WTC11 (cell line): ENCODE results near the gene SMAD7. TPM values are rescaled to one million over a fixed set of nuclear protein-coding genes. Genes with fewer than 3 reads are reported as not detected.

Experiments
- ATAC-seq: fragments of 200-7000 bp; cut with Tn5 transposase; 2 replicates; pipeline ENCODE4 v1.10.0; 2021; ENCODE audit warnings: mild to moderate bottlenecking, moderate library complexity
- CTCF ChIA-PET: fragments of 300-600 bp; sonication (Branson Sonifier 250); formaldehyde crosslinking; loops from one replicate; lab custom pipeline; 2021; ENCODE audit warnings: antibody characterized with exemption; lab: Charles Lee
- POLR2A ChIA-PET: fragments of 350-600 bp; sonication (Branson Sonifier 250); formaldehyde crosslinking; loops from one replicate; lab custom pipeline; 2021; ENCODE audit warnings: antibody characterized with exemption; lab: Charles Lee
- DNase-seq: peaks from one replicate; pipeline ENCODE4 v3.0.0; 2021; ENCODE audit warnings: low spot score
- H3K27ac Mint-ChIP-seq: 2 replicates; pipeline ENCODE4 v1.8.0; 2021; ENCODE audit warnings: mixed read lengths
- H3K27me3 Mint-ChIP-seq: 2 replicates; pipeline ENCODE4 v1.8.0; 2021; ENCODE audit warnings: low read depth, mild to moderate bottlenecking, moderate library complexity, mixed read lengths
- H3K36me3 Mint-ChIP-seq: 2 replicates; pipeline ENCODE4 v1.8.0; 2021; ENCODE audit warnings: mixed read lengths
- H3K4me1 Mint-ChIP-seq: 2 replicates; pipeline ENCODE4 v1.8.0; 2022; ENCODE audit warnings: mixed read lengths
- H3K4me3 Mint-ChIP-seq: 2 replicates; pipeline ENCODE4 v1.8.0; 2021; ENCODE audit warnings: mild to moderate bottlenecking, moderate library complexity, mixed read lengths
- H3K9me3 Mint-ChIP-seq: 2 replicates; pipeline ENCODE4 v1.8.0; 2021; ENCODE audit warnings: mixed read lengths
- CREM ChIP-seq: sonication (generic); formaldehyde crosslinking; IDR thresholded peaks from 2 replicates; pipeline ENCODE4 v1.8.1; 2022; ENCODE audit warnings: mild to moderate bottlenecking, missing genetic modification reagents, moderate library complexity
- FOXJ3 ChIP-seq: sonication (generic); formaldehyde crosslinking; IDR thresholded peaks from 2 replicates; pipeline ENCODE4 v1.9.0; 2021; ENCODE audit warnings: missing genetic modification reagents, mild to moderate bottlenecking, borderline replicate concordance
- GABPB1 ChIP-seq: sonication (generic); formaldehyde crosslinking; IDR thresholded peaks from 2 replicates; pipeline ENCODE4 v1.8.1; 2023; ENCODE audit warnings: mild to moderate bottlenecking, missing genetic modification reagents
- MXD4 ChIP-seq: fragments of 250-450 bp; sonication (Bioruptor Pico); IDR thresholded peaks from 2 replicates; pipeline ENCODE4 v1.8.0; 2021; ENCODE audit warnings: mild to moderate bottlenecking, moderate library complexity, borderline replicate concordance
- NFATC4 ChIP-seq: fragments of 250-450 bp; sonication (Bioruptor Pico); IDR thresholded peaks from 2 replicates; pipeline ENCODE4 v1.9.0; 2021; ENCODE audit warnings: mild to moderate bottlenecking
- NR2C2 ChIP-seq: sonication (generic); formaldehyde crosslinking; IDR thresholded peaks from 2 replicates; pipeline ENCODE4 v1.8.0; 2022; ENCODE audit warnings: mild to moderate bottlenecking, missing genetic modification reagents
- OVOL2 ChIP-seq: fragments of 250-450 bp; sonication (Bioruptor Pico); IDR thresholded peaks from 2 replicates; pipeline ENCODE4 v1.9.0; 2021; ENCODE audit warnings: mild to moderate bottlenecking, borderline replicate concordance
- TCF7 ChIP-seq: sonication (generic); formaldehyde crosslinking; IDR thresholded peaks from 2 replicates; pipeline ENCODE4 v1.8.0; 2022; ENCODE audit warnings: mild to moderate bottlenecking, low read depth, missing genetic modification reagents, moderate library complexity
- ZNF138 ChIP-seq: sonication (generic); formaldehyde crosslinking; conservative IDR thresholded peaks from 2 replicates; pipeline ENCODE4 v1.8.1; 2022; ENCODE audit warnings: mild to moderate bottlenecking, moderate library complexity, missing genetic modification reagents
- ZNF263 ChIP-seq: sonication (generic); formaldehyde crosslinking; IDR thresholded peaks from 2 replicates; pipeline ENCODE4 v1.8.1; 2022; ENCODE audit warnings: low read depth, mild to moderate bottlenecking, moderate library complexity, missing genetic modification reagents
- total RNA-seq: library from RNA; stranded (reverse); gene quantifications from 3 replicates; pipeline ENCODE4 v1.2.3, GENCODE V29; 2021
- TF ChIP-seq, protein P1 (sequence below): sonication (generic); formaldehyde crosslinking; IDR thresholded peaks from 2 replicates; pipeline ENCODE4 v1.8.1; 2023; ENCODE audit warnings: mild to moderate bottlenecking, missing genetic modification reagents
- TF ChIP-seq, protein P2 (sequence below): fragments of 250-450 bp; sonication (Bioruptor Pico); IDR thresholded peaks from 2 replicates; pipeline ENCODE4 v1.9.0; 2021; ENCODE audit warnings: moderate library complexity, mild to moderate bottlenecking, inconsistent platforms, borderline replicate concordance
- TF ChIP-seq, protein P3 (sequence below): sonication (generic); formaldehyde crosslinking; IDR thresholded peaks from 2 replicates; pipeline ENCODE4 v1.8.1; 2022; ENCODE audit warnings: low read depth, mild to moderate bottlenecking, moderate library complexity, missing genetic modification reagents, borderline replicate concordance
- TF ChIP-seq, protein P4 (sequence below): fragments of 250-450 bp; sonication (Bioruptor Pico); IDR thresholded peaks from 2 replicates; pipeline ENCODE4 v1.9.0; 2021; ENCODE audit warnings: mild to moderate bottlenecking, borderline replicate concordance
- TF ChIP-seq, protein P5 (sequence below): sonication (generic); formaldehyde crosslinking; IDR thresholded peaks from 2 replicates; pipeline ENCODE4 v1.8.1; 2022; ENCODE audit warnings: mild to moderate bottlenecking, moderate library complexity, missing genetic modification reagents

Gene SMAD7
- total RNA-seq, 1 experiment from 2014 or later, result 44.7 TPM

DNA sequence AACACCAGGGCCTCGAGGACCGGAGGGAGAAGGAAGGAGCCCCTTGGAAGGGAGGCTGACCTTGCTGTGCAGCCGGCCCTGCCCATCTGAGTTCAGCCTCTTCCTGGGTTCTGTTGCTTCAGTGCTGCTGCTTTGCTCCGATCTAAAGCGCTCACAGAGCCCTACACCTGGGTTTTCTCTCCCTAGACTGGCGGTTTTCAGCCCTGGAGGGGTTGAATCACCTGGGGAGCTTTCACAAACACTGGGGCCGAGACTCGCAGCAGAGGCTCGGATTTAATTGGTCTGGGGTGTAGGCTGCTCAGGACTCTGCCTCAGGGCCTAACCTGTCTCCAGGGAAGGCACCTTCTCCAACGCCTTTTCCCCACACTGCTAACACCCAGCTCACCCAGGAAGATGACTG is 40.9 kb upstream of the SMAD7 start (continued):
- no peak for TF ChIP-seq NR2C2 (CRISPR knock-in tag)

DNA sequence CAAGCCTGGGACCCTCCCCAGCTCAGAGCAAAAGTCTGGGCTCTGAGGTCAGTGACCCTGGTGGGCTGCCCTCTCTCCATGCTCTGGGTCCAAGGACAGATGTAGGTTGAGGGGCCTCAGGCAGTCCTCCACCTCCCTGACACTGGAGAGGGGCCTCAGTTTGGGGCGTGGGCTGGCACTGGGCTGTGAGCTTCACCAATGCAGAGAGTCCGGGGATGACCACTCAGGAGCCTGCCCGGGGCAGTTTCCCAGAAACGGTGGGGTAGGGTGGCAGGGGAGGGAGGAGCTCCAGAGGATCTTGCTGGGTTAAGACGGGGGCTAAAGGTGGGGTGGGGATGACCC is 40.5 kb upstream of the SMAD7 start:
- CTCF ChIA-PET, result interaction anchor here (1.1 to 1.2 kb wide), 2 partner anchors 8 to 51 kb away, joined by 3 to 4 read pairs; no protein-coding TSS in a partner anchor
- Mint-ChIP-seq H3K9me3 (no peaks in the 10 kb centered on the region), H3K27me3 (peaks cover 3% of the 10 kb centered on the region), H3K36me3 (no peaks in the 10 kb centered on the region), H3K27ac (no peak overlapping the region), H3K4me3 (no peak overlapping the region), H3K4me1 (peaks cover 25% of the 10 kb centered on the region)
- DNase-seq, result no peak
- no peak for ATAC-seq
- POLR2A ChIA-PET, result no interaction called here
- TF ChIP-seq MXD4 (no peak), OVOL2 (no peak)
- TF ChIP-seq, protein P1, sequence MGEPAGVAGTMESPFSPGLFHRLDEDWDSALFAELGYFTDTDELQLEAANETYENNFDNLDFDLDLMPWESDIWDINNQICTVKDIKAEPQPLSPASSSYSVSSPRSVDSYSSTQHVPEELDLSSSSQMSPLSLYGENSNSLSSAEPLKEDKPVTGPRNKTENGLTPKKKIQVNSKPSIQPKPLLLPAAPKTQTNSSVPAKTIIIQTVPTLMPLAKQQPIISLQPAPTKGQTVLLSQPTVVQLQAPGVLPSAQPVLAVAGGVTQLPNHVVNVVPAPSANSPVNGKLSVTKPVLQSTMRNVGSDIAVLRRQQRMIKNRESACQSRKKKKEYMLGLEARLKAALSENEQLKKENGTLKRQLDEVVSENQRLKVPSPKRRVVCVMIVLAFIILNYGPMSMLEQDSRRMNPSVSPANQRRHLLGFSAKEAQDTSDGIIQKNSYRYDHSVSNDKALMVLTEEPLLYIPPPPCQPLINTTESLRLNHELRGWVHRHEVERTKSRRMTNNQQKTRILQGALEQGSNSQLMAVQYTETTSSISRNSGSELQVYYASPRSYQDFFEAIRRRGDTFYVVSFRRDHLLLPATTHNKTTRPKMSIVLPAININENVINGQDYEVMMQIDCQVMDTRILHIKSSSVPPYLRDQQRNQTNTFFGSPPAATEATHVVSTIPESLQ (CRISPR knock-in tag), result no peak
- TF ChIP-seq, protein P2, sequence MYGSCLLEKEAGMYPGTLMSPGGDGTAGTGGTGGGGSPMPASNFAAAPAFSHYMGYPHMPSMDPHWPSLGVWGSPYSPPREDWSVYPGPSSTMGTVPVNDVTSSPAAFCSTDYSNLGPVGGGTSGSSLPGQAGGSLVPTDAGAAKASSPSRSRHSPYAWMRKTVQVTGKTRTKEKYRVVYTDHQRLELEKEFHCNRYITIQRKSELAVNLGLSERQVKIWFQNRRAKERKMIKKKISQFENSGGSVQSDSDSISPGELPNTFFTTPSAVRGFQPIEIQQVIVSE (CRISPR knock-in tag), result no peak

DNA sequence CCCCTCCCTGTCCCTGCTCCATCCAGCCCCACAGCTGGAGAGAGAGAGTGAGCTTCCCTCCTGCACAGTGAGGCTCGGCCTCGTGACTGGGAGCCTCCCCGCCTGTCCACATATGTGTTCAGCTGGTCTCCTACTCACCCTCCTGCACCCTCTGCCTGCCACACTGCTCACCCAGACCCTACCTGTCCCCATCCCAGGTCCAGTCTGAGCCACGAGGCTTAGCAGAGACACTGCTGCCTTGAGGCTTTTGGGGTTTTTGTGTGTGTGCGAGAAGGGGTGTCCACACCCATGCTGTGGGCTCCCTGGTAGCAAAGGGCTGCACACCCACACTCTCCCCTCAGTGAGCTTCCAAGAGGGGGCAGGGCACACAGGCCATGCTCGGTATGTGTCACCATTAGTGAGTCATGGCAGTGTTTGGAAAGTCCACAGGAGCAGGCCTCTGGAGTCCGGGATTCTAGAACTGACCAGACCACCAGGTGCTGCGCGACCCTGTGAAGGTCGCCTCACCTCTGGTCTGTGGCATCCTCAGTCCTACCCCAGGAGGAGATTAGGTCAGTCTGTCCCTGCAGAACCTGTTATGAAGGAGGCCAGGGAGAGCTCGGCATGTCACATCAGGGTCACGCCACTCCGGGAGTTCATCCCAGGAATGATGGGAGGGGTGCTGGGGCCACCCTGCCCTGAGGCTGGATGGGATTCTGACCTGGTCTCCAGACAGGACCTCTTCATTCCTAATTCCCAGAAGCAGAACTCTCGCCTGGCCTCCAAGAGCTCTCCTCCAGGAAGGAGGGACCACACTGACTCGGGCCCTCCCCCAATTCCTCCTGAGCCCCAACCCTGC is 39.9 kb upstream of the SMAD7 start:
- DNase-seq (no peak), ATAC-seq (no peak; the same call in 1 of the 2 replicates)
- Mint-ChIP-seq H3K27ac (no peak overlapping the region), H3K4me3 (no peak overlapping the region), H3K9me3 (no peaks in the 10 kb centered on the region)
- POLR2A ChIA-PET, result no interaction called here
- TF ChIP-seq GABPB1, result peak; percentile 27; the same call in 1 of the 2 replicates
- TF ChIP-seq, protein P3, sequence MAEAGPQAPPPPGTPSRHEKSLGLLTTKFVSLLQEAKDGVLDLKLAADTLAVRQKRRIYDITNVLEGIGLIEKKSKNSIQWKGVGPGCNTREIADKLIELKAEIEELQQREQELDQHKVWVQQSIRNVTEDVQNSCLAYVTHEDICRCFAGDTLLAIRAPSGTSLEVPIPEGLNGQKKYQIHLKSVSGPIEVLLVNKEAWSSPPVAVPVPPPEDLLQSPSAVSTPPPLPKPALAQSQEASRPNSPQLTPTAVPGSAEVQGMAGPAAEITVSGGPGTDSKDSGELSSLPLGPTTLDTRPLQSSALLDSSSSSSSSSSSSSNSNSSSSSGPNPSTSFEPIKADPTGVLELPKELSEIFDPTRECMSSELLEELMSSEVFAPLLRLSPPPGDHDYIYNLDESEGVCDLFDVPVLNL (CRISPR knock-in tag), result no peak
- TF ChIP-seq, all 79 proteins: peak for 1
- H3K36me3 Mint-ChIP-seq, result no peaks in the 10 kb centered on the region
- H3K4me1 Mint-ChIP-seq, result peaks cover 25% of the 10 kb centered on the region
- H3K27me3 Mint-ChIP-seq, result peaks cover 3% of the 10 kb centered on the region
- CTCF ChIA-PET, result interaction anchor here (0.6 to 1.2 kb wide), 3 partner anchors 7 to 73 kb away, joined by 3 to 4 read pairs (median 4); no protein-coding TSS in a partner anchor

DNA sequence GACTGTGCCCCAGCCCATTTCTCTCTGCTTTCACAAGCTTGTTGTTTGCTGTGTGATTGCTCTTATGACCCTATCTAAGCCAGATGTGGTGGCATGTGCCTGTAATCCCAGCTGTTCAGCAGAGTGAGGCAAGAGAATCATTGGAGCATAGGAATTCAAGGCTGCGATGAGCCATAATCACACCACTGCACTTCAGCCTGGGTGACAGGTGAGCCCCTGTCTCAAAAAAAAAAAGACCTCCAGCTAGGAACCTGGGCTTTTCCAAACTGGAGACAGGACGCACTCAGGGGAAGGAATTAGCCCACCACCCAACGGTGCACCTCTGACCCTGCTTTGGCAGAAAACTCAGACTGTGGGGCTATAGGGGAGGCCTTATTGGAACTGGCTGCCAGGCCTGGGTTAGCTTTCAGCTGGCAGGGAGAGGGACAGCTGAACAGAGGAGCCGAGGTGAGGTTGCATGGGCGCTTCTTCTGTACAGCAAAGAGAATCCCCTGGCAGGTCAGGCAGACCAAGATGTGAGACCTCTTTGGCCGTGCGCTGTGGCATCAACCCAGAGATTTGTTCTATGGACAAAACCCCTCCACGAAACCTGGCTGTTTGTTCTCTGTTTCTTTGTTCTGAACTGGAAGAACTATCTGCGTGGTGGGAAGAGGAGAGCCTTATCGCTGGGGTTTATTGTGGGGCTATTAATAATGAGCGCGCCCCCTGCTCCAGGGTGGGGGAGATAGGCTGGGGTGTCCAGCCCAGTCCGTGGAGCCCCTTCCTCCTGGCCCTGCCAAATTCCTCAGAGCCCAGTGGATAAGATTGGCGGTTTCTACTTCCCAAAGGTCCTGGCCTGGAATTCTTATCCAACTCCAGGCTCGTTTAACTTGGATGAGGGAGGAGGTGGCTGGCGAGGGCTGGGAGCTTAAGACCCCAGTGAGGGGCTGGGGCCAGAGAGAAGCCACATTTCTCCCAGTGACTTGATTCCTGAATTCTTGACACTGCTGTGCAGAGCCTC is 38.8 kb upstream of the SMAD7 start:
- DNase-seq (no peak), ATAC-seq (no peak)
- Mint-ChIP-seq H3K36me3 (no peaks in the 10 kb centered on the region), H3K4me1 (peaks cover 23% of the 10 kb centered on the region), H3K27me3 (peaks cover 3% of the 10 kb centered on the region), H3K9me3 (no peaks in the 10 kb centered on the region), H3K27ac (no peak overlapping the region), H3K4me3 (no peak overlapping the region)
- CTCF ChIA-PET, result interaction anchor here (0.6 to 1.5 kb wide), 3 partner anchors 52 to 268 kb away, joined by 3 to 4 read pairs (median 4); no protein-coding TSS in a partner anchor
- POLR2A ChIA-PET, result interaction anchor here (0.9 kb wide), 1 partner anchor 38 kb away, joined by 5 read pairs; no protein-coding TSS in a partner anchor
- TF ChIP-seq TCF7 (CRISPR knock-in tag), result no peak
- TF ChIP-seq, protein P4, sequence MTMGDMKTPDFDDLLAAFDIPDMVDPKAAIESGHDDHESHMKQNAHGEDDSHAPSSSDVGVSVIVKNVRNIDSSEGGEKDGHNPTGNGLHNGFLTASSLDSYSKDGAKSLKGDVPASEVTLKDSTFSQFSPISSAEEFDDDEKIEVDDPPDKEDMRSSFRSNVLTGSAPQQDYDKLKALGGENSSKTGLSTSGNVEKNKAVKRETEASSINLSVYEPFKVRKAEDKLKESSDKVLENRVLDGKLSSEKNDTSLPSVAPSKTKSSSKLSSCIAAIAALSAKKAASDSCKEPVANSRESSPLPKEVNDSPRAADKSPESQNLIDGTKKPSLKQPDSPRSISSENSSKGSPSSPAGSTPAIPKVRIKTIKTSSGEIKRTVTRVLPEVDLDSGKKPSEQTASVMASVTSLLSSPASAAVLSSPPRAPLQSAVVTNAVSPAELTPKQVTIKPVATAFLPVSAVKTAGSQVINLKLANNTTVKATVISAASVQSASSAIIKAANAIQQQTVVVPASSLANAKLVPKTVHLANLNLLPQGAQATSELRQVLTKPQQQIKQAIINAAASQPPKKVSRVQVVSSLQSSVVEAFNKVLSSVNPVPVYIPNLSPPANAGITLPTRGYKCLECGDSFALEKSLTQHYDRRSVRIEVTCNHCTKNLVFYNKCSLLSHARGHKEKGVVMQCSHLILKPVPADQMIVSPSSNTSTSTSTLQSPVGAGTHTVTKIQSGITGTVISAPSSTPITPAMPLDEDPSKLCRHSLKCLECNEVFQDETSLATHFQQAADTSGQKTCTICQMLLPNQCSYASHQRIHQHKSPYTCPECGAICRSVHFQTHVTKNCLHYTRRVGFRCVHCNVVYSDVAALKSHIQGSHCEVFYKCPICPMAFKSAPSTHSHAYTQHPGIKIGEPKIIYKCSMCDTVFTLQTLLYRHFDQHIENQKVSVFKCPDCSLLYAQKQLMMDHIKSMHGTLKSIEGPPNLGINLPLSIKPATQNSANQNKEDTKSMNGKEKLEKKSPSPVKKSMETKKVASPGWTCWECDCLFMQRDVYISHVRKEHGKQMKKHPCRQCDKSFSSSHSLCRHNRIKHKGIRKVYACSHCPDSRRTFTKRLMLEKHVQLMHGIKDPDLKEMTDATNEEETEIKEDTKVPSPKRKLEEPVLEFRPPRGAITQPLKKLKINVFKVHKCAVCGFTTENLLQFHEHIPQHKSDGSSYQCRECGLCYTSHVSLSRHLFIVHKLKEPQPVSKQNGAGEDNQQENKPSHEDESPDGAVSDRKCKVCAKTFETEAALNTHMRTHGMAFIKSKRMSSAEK (CRISPR knock-in tag), result no peak
- no peak for TF ChIP-seq ZNF263 (CRISPR knock-in tag)
- TF ChIP-seq ZNF138 (CRISPR knock-in tag), result no peak
- no peak for TF ChIP-seq FOXJ3
- TF ChIP-seq, protein P3 (CRISPR knock-in tag), result no peak
- no peak for TF ChIP-seq CREM (CRISPR knock-in tag)
- no peak for TF ChIP-seq NFATC4 (CRISPR knock-in tag)
- TF ChIP-seq, protein P5, sequence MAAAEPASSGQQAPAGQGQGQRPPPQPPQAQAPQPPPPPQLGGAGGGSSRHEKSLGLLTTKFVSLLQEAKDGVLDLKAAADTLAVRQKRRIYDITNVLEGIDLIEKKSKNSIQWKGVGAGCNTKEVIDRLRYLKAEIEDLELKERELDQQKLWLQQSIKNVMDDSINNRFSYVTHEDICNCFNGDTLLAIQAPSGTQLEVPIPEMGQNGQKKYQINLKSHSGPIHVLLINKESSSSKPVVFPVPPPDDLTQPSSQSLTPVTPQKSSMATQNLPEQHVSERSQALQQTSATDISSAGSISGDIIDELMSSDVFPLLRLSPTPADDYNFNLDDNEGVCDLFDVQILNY (CRISPR knock-in tag), result no peak
